Activated CD8-positive, alpha-beta memory T cell treated with anti-CD3 and anti-CD28 coated beads for 24 hours (primary cell): ENCODE measurements around the gene PRR5L.

Experiments
- DNase-seq: peaks from one replicate; pipeline ENCODE4 v3.0.0-alpha.2; 2020

Gene PRR5L

DNA sequence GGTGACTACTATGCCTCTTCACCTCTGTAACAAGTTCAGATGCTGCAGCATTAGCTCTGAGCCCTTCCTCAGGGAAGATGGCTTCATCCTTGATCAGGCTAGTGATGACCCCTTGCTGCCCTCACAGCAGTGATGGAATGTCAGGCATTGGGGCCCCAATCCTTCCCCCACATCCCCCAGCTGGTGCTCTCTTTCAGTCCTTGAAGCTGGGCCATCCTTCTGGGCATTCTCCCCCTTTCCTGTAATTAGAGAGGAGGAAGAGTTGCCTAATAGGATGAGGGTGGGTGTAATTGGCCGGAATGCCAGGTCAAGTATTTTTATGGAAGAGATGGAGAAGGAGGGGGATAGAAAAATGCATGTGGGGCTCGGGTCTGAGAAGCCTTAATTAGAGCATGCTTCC, 151.4 kb downstream of the PRR5L start:
- DNase-seq: no peak

DNA sequence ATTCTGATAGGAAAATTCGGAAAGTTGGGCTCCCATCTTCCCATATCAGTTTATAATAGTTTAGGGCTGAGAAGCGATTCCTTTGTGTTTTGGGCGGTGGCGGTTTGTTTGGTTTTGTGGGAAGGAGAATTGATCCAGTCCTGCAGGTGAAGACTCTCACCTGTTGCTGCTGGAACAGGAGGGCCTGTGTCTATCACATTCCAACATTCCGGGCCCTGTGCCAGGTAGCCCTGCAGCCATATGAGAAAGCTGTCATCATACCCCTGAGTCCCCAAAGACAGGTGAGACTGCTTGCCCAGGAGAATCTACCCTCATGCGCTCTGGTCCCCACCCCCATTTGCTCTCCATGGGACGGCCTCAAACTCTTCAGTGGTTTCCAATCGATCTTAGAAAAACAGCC, 151.9 kb downstream of the PRR5L start:
- no peak for DNase-seq

DNA sequence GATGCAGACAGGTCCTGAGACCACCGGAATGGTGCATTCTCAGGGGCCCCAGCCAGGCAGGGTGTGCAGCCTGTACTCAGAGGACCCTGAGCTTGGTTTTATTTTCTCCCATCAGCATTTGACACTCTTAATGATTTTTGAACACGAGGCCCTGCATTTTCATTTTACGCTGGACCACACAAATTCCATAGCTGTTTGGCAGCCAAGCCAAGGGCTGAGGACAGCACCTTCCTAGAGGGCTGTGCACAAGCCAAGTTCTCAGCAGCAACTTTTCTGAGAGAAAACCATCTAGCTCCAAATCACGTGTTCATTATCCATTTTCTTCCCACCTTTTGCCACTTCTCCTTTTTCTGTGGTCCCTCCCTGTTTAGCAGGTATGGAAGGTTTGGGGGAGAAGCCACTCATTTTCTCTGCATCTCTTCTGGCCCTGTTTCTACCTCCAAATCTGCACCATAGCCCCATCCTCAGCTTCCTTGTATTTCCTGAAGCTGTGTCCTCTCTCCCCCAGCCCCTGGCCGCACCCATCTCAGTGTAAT, 153.5 kb downstream of the PRR5L start:
- DNase-seq: no peak

DNA sequence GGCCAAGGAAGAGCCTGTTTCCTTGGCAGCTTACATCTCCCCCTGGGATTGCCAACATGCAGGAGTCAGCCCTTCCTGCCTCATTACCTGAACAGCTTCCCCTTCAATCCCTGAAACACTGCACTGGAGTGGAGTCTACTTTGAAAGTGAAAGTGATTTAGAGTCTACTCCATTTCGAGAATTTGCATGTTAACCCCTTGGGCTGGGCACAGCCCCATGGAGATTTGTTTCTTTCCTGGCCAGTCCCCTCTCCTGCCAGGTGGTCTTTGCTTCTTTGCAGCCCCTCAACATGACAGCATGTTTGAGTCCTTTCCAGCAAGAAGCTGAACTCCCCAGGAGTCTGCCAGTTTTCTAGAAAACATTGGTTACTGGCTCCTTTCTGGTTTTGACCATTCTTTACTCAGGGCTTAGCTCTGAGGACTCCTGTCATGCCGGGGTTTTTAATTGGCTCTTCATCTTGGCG, 154.1 kb downstream of the PRR5L start:
- no peak for DNase-seq

DNA sequence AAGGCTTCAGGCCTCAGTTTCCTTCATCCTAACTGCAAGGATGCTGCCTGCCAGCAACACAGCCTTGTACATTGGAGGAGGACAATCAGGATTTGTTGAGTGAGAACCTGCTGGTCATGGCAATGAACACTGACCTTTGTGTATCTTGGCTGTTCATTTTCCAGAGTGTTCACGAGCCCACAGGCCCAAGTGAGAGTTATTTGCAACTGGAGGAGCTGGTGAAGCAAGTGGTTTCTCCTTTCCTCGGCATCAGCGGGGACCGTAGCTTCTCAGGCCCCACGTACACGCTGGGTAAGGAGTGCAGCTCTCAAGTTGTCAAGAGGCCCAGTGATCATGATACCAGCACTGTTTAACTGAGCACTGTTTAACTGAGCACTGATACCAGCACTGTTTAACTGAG, 155.0 kb downstream of the PRR5L start:
- no peak for DNase-seq

DNA sequence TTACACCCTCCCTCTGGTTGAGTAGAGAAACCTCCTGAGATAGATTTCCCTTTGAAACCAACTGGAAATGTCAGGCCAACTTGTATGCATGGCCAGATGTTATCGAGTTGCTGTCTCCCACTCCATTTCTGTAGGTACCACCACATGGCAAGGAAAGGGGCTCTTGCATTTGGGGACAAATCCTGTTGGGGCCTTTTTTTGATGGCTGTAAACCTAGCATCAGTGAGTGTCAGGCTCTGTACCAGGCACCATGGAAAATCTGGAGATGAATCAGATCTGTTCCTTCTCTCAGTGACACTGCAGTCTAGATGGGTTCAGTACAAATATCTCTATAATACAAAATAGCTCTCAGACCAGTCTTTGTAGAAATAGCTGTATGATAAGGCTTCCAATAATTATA, 155.6 kb downstream of the PRR5L start:
- no peak for DNase-seq

DNA sequence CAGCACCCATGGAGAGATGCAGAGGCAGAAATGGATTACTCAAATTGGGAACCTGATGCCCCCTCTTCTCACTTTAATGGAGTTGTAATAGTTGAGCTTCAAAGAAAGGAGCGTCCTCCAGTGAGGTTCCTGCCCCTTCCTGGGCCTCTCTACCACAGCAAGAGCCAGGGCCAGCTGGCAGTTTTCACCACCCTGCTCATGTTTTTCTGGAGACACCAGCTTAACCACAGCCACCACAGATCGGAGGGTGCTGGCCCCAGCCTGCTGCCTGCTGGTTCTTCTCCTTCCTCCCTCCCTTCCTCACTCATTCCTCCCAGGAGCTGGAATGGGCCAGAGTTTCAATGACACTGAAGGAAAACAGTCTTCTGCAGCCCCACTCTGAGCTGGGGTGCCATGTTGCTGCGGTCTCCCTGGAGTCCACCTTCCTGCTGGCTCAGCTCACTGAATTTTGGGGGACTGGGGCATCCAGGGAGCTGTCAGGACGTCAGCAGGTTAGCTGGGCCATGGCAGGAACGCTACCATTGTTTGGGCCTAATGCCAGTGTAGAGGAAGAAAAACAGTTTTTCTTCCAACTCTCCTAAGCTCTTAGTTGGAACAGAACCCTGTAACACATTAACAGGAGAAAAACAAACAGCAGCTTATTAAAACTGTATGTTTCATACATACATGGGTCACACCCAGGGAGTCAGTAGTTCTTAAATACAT, 156.3 kb downstream of the PRR5L start:
- no peak for DNase-seq

DNA sequence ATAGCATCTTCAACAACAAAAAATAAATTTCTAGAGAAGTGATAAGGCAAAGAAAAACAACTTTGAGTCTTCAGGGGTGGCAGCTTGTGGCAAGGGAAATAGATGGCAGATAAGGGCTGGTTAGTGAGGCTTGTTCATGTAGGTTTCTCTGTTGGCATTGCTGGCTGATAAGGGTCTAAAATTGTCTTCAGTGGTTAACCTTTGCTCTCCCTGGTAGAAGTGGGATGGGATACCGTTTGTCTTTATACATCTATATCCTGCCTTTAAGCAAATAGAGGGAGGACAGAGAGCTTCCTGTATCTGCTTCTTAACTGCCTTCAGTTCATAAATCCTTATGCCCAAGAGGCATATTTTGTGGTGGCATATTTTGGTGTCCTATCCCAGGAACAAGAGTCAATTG, 156.9 kb downstream of the PRR5L start:
- no peak for DNase-seq

DNA sequence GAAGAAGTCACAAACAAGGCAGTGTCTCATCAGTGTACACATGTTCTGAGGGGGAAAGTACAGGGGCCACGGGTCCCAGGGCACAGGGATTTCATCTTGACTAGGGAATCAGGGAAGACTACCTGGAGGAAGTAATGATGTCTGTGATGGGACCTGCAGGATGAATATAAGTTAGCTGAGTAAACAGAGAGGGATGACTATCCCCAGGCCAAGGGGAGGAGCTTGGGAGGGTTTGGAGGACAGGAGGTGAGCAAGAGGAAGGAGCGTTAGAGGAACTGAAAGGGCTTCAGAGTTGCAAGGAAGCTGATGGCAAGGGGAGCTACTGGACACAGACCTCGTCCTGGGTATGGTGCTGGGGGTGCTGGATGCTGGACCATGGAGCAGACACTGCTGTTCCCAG, 157.6 kb downstream of the PRR5L start:
- no peak for DNase-seq

DNA sequence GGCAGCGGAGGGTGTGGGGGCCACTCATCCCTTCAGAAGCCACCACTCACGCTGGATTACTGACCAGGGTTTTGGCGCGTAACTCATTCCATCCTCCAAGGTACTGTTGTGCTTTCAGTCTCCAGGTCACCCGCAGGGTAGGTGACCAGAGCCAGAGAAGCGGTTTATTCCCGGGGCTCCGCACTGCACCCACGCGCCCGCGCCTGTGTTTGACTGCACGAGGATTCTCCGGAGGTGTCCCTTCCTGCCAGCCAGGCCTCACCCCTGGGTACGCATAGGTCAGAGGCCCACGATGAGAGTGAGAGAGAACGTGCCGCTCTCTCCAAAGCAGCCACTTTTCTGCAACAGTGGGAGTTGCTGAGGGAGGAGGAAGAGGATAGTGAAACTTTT, 158.5 kb downstream of the PRR5L start:
- DNase-seq: no peak

DNA sequence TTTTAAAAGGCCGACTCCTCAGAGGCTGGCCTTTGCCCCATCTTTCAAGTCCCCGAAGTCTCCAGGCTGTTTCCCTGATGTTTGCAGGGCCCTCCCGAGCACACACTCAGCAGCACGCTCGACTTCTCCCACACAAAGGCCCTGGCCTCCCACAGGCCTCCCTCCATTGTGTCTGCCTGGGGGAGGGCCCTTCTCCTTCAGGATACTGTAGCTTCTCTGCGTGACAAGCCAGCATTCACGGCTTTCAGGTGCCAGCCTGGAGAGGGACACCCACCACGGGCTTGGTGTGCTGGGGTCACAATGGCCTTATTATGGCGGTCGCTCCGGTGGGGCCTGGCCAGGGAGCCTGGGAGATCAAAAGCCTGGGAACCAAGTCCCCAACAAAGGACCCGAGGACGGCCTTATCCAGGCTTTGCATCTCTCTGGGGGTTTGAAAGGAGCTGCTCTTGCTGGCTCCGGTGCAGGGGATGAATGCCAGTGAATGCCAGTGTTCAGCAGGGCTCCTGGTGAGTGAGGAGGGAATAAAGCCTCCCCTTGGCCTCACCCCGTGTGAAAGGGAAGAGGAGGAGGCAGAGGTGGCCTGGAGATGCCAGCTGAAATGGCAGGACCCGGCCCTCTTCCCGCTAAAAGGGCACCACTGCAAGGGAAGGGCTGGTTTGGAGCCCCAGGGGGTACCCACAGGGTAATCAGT, 159.0 kb downstream of the PRR5L start:
- DNase-seq: no peak

DNA sequence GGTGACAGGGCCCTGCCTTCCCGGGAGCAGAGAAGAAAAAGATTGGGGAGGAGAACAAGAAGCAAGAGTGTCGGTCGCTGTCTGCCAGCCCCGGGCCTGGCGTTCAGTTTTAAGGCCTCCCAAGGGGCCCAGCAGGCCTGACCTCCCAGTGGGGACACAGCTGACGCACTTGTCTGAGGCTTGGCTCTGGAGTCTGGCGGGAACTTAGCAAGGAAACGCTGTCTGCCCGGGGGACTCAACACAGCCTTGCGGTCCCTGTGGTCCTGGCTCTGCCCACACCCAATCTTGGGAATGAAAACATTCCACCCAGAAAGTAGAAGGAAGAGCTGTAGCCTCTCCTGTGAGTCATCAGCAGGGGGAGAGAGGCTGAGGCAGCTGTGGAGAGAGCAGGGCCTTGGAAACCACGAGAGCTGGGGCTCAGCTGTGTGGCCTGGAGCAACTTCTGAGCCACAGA, 159.6 kb downstream of the PRR5L start:
- no peak for DNase-seq

DNA sequence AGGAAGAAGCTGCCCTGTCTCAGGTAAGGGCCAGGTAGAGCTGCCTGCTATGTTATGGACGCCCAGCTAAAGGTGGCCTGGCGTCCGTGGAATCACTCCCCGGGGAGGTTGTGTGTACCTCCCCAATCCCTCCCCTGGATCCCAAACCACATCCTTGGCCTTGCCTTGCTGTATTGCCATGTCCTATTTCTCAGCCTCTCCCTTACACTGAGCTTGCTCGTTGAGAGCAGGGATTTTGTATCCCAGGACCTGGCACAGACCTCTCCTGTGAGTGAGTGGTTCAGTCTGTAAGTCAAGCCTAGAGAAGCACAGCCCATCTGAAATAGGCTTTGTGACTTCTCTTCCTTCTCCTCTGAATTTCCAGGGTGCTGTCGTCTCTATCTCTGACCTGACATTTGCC, 160.1 kb downstream of the PRR5L start:
- no peak for DNase-seq

DNA sequence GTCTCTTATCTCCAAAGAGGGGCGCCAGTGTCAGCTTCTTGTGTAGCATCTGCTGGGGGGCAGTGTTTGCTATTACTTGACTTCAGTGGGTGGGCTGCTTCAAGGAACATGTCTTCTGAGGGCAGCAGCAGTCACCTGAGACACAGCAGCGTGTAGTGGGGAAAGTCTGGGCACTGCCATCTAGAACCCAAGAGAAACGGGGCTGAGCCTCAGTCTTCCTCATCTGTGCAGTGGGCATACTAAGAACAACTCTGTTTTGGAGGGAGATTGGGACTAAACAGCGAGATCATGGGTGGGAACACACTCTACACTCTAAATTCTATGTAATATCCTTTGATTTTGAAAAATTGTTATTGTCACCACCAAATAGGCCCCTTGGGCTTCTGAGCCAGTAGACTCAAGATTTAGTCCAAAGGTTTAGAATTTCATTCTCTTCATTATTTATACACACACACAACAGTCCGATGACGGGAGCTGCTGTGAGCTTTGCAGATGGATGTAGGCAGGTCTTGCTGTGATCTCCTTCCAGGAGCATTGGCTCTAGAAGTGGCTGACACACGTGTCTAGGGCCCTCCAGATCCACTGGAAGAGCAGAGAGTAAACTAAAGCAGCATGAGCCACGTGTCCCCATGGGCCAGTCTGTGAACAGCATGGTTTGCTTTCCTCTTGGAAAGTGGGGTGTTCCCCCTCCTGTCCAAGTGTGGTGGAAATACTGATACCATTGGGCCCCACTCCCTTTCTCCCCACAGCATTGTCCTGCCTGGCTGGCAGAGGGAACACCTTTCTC, 162.2 kb downstream of the PRR5L start:
- no peak for DNase-seq

DNA sequence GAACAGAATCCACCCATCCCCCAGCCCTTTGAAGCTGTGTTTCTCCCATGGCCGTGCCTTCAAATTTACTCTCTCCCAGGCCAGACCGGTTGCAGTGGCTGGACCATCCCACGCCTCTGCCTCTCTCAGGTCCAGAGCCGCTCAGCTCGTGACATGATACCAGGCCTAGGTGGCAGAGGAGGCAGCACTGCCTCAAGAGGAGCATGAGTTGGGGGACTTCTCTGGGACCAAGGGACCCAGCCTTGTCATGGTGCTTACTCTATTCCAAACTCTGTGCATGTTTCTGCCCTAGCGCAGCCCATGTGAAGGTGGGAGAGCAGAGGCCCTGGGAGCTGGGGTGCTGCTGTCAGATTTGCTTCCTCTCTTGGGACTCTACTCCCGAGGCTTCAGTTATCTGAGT, 163.0 kb downstream of the PRR5L start:
- DNase-seq: no peak

DNA sequence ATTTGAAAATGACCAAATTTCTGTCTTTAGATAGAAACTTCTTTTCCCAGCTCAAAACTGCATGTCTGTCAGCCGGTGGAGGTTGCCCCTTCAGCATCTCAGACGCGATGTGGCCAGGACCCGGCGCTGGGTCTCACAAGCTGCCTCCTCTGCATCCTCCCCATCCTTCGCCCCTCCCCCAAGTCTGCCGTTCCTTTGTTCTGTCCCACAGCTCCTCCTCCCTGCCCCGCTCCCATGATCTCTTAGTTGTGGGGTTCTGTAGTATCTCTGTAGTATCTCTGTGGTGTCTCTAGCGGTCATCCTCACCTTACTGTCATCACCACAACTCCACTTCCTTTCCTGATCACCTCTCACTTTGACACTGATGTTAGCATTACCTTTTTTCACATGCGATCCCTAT, 164.1 kb downstream of the PRR5L start:
- DNase-seq: no peak

DNA sequence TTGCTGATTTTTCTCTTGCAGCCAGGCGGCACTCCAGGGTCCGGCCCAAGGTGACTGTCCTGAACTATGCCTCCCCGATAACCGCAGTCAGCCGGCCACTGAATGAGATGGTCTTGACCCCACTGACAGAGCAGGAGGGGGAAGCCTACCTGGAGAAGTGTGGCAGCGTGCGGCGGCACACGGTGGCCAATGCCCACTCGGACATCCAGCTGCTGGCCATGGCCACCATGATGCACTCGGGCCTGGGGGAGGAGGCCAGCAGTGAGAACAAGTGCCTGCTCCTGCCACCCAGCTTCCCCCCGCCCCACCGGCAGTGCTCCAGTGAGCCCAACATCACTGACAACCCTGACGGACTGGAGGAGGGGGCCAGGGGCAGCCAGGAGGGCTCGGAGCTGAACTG, 166.2 kb downstream of the PRR5L start:
- DNase-seq: no peak

DNA sequence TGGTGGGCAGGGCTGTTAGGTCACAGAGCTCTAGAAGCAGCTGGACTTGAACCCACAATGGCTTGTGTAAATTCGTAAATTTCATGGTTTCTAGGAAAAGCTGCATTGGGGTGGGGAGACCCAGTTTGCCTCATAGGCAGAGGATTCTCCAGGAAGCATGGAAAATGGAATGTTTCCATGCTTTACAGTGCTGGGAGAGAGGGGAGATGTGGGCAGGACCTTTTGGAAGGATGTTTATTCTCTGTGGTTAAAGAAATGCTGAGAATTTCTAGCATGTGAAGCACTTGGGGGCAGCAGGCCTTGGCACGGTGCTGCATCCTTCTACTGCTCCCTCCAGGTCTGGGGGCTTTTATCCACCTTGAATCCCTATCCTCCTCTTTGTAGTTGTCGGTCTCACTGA, 167.7 kb downstream of the PRR5L start:
- no peak for DNase-seq

DNA sequence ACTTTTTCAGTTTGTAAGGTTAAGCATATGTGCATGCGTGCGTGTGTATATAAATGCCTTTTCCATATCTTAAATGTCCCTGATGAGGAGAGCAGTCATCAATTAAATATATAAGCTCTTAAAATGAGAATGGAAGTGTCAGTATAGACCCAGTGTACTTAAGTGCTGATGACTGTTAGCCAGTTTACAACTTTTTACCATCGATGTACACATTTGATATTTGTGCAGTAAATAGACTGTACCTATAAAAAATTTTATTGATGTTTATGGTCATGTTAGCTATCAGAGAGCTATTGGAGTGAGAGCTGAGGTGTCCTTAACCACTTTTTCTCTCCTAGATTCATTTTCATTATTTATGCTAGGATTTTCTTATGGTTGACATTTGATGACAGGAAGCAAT, 168.6 kb downstream of the PRR5L start:
- DNase-seq: no peak

DNA sequence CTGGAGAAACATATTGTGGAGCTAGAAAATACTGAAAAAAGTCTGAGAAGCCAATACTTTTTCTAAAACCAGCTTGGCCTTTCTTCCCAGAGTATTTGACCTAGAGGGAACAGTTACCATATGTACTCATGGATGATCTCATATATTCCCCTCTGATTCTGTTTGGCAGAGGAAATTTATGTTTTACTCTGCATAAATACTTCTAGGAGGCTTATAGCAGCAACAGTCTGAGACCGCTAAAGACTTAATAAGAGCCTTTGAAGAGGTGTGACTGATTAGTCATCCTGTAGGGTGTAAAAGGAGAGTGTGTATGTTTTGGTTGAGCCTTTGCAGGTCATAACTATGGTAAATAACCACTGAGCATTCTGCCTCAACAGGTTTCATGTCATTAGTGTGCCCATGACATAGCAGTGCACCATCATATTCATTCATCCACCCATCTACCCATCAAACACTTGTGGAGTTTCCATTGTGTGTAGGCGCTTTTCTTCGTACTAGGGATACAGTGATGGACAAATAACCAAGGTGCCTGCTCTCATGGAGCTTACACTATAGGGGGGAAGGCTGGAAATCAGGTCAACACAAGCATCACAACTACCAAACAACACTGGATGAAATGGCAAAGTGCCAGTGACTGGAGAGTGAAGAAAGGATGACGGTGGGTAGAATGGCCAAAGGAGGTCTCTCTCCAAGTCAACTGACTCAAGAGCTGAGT, 169.5 kb downstream of the PRR5L start:
- no peak for DNase-seq

DNA sequence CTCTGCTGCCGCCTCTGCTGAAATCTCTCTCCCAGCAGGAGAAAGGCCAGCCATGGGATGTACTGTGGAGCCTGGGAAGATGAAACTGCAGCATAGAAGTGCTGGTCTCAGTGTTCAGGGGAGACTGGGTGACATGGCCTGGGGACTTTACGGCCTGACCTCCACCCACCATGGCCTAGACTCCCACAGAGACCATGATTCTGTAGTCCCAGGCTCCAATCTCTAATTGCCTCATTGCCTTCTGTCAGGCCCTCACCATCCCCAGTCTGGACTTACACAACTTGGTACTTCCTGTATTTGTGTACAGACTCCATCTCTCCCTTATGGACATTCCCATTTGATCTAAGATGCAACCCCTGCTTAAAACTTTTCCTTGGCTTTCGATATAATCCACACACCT, 170.9 kb downstream of the PRR5L start:
- no peak for DNase-seq

DNA sequence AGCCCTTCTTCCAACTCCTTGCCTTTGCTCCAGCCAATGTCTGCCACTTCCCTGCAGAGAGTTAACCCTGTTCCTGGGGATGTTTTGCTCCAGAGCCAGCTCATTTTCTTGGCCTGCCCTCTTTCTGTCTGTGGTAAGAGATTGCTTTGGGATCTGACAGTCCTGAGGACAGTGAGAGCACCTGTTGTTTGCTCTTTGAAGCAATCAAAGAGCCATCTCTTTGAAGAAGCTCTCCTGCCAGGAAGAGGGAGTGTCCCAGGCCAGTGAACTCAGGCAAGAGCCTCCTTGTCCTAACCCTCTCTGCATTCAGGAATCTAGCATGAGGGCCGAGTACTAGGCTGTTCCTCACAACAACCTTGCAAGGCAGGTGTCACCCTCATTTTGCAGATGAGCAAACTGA, 171.8 kb downstream of the PRR5L start:
- DNase-seq: no peak

DNA sequence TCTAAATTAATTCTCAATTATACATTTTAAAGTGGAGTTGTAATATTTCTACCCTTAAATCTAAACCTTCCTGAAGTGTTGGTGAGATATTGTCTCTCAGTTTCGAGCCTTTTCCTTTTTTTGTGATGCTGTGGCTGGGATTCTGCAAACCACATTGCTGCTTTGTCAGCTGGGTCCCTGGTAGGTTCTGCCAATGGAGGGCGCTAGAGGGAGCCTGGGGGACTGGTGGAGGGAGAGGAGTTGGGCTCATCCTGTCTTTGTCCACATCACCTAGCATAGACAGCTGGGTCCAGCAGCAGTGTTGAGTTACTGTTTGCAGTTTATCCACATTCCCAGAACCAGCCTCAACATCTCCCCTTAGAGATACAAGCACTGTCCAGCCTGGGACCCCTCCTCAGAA, 173.0 kb downstream of the PRR5L start:
- DNase-seq: no peak
